GM23248 (cell line): ENCODE data around the gene TRAPPC12. TPM values are rescaled to one million over a fixed set of nuclear protein-coding genes. Genes with fewer than 3 reads are reported as not detected.

Source experiments
- DNase-seq: peaks from one replicate; pipeline ENCODE4 v3.0.0-alpha.2; 2015
- H2AFZ ChIP-seq: fragments of 200-600 bp; sonication (generic); 2 replicates; pipeline ENCODE4 v1.6.1; 2016; ENCODE audit warnings: antibody characterized with exemption
- H3F3A ChIP-seq: fragments of 200-600 bp; sonication (generic); 2 replicates; pipeline ENCODE4 v1.6.1; 2016; ENCODE audit warnings: mild to moderate bottlenecking, antibody characterized with exemption, mixed run types; ENCODE audit not compliant: insufficient read depth
- H3K27ac ChIP-seq: fragments of 200-600 bp; sonication (generic); 2 replicates; pipeline ENCODE4 v1.5.1; 2016; ENCODE audit warnings: mild to moderate bottlenecking
- H3K27me3 ChIP-seq: fragments of 200-600 bp; sonication (generic); replicated peaks from 2 replicates; pipeline ENCODE4 v1.6.1; 2016; ENCODE audit warnings: mild to moderate bottlenecking; ENCODE audit not compliant: insufficient read depth
- H3K36me3 ChIP-seq: fragments of 200-600 bp; sonication (generic); 2 replicates; pipeline ENCODE4 v1.6.1; 2016; ENCODE audit warnings: low read depth, mild to moderate bottlenecking
- H3K4me1 ChIP-seq: fragments of 200-600 bp; sonication (generic); 2 replicates; pipeline ENCODE4 v1.6.1; 2016; ENCODE audit warnings: mild to moderate bottlenecking; ENCODE audit not compliant: insufficient read depth
- H3K4me2 ChIP-seq: fragments of 200-600 bp; sonication (generic); one replicate; pipeline ENCODE4 v1.6.1; 2016; ENCODE audit warnings: mild to moderate bottlenecking; ENCODE audit not compliant: unreplicated experiment
- H3K4me3 ChIP-seq: fragments of 200-600 bp; sonication (generic); 2 replicates; pipeline ENCODE4 v1.5.1; 2016; ENCODE audit warnings: mild to moderate bottlenecking
- H3K79me2 ChIP-seq: fragments of 200-600 bp; sonication (generic); 2 replicates; pipeline ENCODE4 v1.6.1; 2016; ENCODE audit warnings: mild to moderate bottlenecking; ENCODE audit not compliant: insufficient read depth
- H3K9ac ChIP-seq: fragments of 200-600 bp; sonication (generic); 2 replicates; pipeline ENCODE4 v1.6.1; 2016; ENCODE audit warnings: mild to moderate bottlenecking
- H3K9me2 ChIP-seq: fragments of 200-600 bp; sonication (generic); 2 replicates; pipeline ENCODE4 v1.6.1; 2016; ENCODE audit warnings: mixed run types, mild to moderate bottlenecking, moderate library complexity; ENCODE audit not compliant: insufficient read depth
- H3K9me3 ChIP-seq: fragments of 200-600 bp; sonication (generic); one replicate; pipeline ENCODE4 v1.6.1; 2017; ENCODE audit warnings: low read depth
- H4K20me1 ChIP-seq: fragments of 200-600 bp; sonication (generic); 2 replicates; pipeline ENCODE4 v1.6.0; 2016; ENCODE audit not compliant: insufficient read depth
- EZH2 ChIP-seq: fragments of 200-600 bp; sonication (generic); IDR thresholded peaks from 2 replicates; pipeline ENCODE4 v1.6.1; 2018; ENCODE audit warnings: antibody characterized with exemption, mild to moderate bottlenecking; ENCODE audit not compliant: insufficient read depth, poor library complexity, severe bottlenecking
- EZH2phosphoT487 ChIP-seq: fragments of 200-600 bp; sonication (generic); IDR thresholded peaks from 2 replicates; pipeline ENCODE4 v1.6.1; 2018; ENCODE audit warnings: antibody characterized with exemption, moderate library complexity, mild to moderate bottlenecking, low read depth; ENCODE audit not compliant: insufficient read depth
- WGBS, 2 experiments: methylation state at CpG; one replicate each; pipeline ENCODE4 v1.1.6; 2015 to 2017; ENCODE audit warnings: low lambda C conversion rate in 2 of 2, low coverage in 1 of 2; ENCODE audit errors: missing lambda C conversion rate in 2 of 2; 5-methylcytosine and 5-hydroxymethylcytosine counted together
- in situ Hi-C: fragments of 300-500 bp; cut with MboI; formaldehyde crosslinking; loops from 2 replicates; pipeline ENCODE4 v1.15.0; 2020
- polyA plus RNA-seq: library from polyadenylated mRNA; unstranded; fragments of >200 nt; fragmentation: Nextera tagmentation; extraction: Ambion mirVana; gene quantifications from 2 replicates; pipeline ENCODE4 v1.2.1, GENCODE V29; 2016
- total RNA-seq: library from RNA; depleted of rRNA; stranded (reverse); fragments of >200 nt; shearing (Covaris generic); gene quantifications from 2 replicates; pipeline ENCODE4 v1.2.3, GENCODE V29; 2014; rRNA removed

Gene TRAPPC12
- total and polyA plus RNA-seq, 2 experiments from 2014 or later = 29.3 to 48.1 TPM

DNA sequence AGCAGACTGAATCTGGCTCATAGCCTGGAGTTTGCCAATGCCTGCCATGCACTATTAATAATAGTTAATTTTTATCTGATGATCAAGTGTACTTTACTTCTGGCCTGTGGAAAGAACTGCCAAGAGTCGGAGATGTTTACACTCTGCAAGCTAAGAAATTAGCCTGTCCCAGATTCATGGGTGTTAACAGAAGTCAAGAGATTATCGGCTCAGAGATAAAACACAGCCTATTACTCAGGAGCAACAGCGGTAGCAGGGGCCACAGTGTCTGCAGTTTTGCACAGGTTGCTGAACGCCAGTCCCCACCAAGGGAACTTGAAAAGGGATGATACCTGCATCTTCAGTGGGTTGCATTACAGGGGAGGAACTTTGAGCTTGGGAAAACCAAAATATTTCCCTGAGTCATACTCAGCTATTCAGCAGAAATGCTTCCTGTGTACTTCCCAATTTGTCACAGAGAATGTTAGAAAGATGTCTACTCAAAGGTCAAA, 144.1 kb downstream of the TRAPPC12 start:
- peak overlapping the region; percentile 56 for H2AFZ ChIP-seq

GRCh38 chr2:3526871-3527270, 147.4 kb downstream of the TRAPPC12 start:
- no peak overlapping the region for H3K4me3 ChIP-seq
- no peak overlapping the region for H2AFZ ChIP-seq
- no peaks in the 10 kb centered on the region for H4K20me1 ChIP-seq
- in situ Hi-C loops = no loop called here
- H3K79me2 ChIP-seq = no peaks in the 10 kb centered on the region
- no peaks in the 10 kb centered on the region for H3K9me3 ChIP-seq
- TF ChIP-seq EZH2phosphoT487 (no peak), EZH2 (no peak)
- 86 to 91% methylated on average over 17 to 22 of the region's 22 CpGs for WGBS, 2 experiments
- no peak for DNase-seq
- H3K27me3 ChIP-seq = no peaks in the 10 kb centered on the region
- H3F3A ChIP-seq = peaks cover 3% of the 10 kb centered on the region
- no peak overlapping the region for H3K9ac ChIP-seq
- no peak overlapping the region for H3K4me2 ChIP-seq
- no peaks in the 10 kb centered on the region for H3K9me2 ChIP-seq
- no peaks in the 10 kb centered on the region for H3K36me3 ChIP-seq
- H3K4me1 ChIP-seq = peaks cover 13% of the 10 kb centered on the region
- H3K27ac ChIP-seq = no peak overlapping the region

More for the DNA sequence above, 144.1 kb downstream of the TRAPPC12 start:
- in situ Hi-C loops = no loop called here
- H3K9me3 ChIP-seq = no peaks in the 10 kb centered on the region
- H3K4me3 ChIP-seq = no peak overlapping the region
- H3K9me2 ChIP-seq = no peaks in the 10 kb centered on the region
- peaks cover 13% of the 10 kb centered on the region for H3K4me1 ChIP-seq
- H3K79me2 ChIP-seq = peaks cover under 1% of the 10 kb centered on the region
- H3K4me2 ChIP-seq = peak overlapping the region; percentile 41
- no peaks in the 10 kb centered on the region for H3K36me3 ChIP-seq
- WGBS, 2 experiments = 84 to 85% methylated on average over 4 of the region's 4 CpGs
- 0 out of 2 replicates have a peak overlapping the region, but pooled peaks have one; percentile 22 for H3K27ac ChIP-seq
- no peaks in the 10 kb centered on the region for H3K27me3 ChIP-seq
- no peak overlapping the region for H3K9ac ChIP-seq
- peaks cover 3% of the 10 kb centered on the region for H3F3A ChIP-seq
- TF ChIP-seq EZH2 = no peak
- H4K20me1 ChIP-seq = no peaks in the 10 kb centered on the region
- DNase-seq = peak; percentile 64

DNA sequence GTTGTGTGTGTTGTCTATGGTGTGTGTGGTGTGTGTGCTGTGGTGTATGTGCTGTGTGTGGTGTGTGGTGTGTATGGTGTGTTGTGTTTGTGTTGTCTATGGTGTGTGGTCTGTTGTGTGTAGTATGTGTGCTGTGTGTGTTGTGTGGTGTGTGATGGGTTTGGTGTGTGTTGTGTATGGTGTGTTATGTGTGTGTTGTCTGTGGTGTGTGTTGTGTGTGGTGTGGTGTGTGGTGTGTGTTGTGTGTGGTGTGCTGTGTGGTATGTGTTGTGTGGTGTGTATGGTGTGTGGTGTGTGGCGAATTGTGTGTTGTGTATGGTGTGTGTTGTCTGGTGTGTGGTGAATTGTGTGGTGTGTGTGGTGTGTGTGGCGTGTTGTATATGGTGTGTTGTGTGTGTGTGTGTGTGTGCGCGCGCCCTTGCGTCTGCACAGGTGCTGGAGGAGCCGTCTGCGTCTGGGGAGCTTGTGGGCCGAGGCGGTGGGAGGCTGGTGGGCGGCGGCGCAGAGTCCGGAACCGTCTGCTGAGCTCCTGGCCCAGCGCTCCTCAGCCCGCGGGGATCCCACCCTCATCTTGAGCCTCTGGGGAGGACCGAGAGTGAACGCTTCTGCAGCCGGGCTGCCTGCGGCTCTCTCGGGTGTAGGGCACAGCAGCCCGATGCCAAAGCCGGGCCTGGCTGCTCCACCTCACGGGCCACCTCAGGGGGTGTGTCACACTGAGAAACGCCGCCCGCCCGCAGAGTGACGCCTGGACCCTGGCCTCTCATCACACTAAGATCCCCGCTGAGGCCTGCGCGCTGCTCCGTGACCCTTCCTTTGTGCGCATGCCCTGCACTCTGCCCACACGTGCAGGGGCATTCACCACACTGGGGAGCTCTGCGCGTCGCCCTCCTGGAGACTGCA, 148.6 kb downstream of the TRAPPC12 start:
- H3K27ac ChIP-seq = no peak overlapping the region
- H2AFZ ChIP-seq = no peak overlapping the region
- in situ Hi-C loops = no loop called here

More for the DNA sequence above, 148.6 kb downstream of the TRAPPC12 start:
- H3K79me2 ChIP-seq = no peaks in the 10 kb centered on the region
- DNase-seq = no peak
- no peaks in the 10 kb centered on the region for H3K9me3 ChIP-seq
- H4K20me1 ChIP-seq = no peaks in the 10 kb centered on the region
- H3K9me2 ChIP-seq = no peaks in the 10 kb centered on the region
- 87 to 89% methylated on average over 23 to 36 of the region's 40 CpGs for WGBS, 2 experiments
- no peaks in the 10 kb centered on the region for H3K27me3 ChIP-seq
- H3K4me1 ChIP-seq = peaks cover 11% of the 10 kb centered on the region
- H3K4me3 ChIP-seq = no peak overlapping the region
- H3K4me2 ChIP-seq = no peak overlapping the region
- no peak for TF ChIP-seq EZH2
- H3K9ac ChIP-seq = no peak overlapping the region
- H3F3A ChIP-seq = peaks cover 3% of the 10 kb centered on the region
- H3K36me3 ChIP-seq = no peaks in the 10 kb centered on the region

Other genes starting within 250 kb of the TRAPPC12 start
- gene EIPR1, start 1.9 kb upstream of the TRAPPC12 start, total RNA-seq = 46.5 and 50.2 TPM in 2 replicates
- 20.2 and 22.7 TPM in 2 replicates for gene EIPR1, start 1.9 kb upstream of the TRAPPC12 start, polyA plus RNA-seq
- 68.4 and 77.7 TPM in 2 replicates for gene ADI1, start 139.8 kb downstream of the TRAPPC12 start, total RNA-seq
- 140 and 149 TPM in 2 replicates for gene ADI1, start 139.8 kb downstream of the TRAPPC12 start, polyA plus RNA-seq
- gene RNASEH1, start 178.6 kb downstream of the TRAPPC12 start, total RNA-seq = 34.0 and 37.4 TPM in 2 replicates
- gene RNASEH1, start 178.6 kb downstream of the TRAPPC12 start, polyA plus RNA-seq = 52.4 and 55.2 TPM in 2 replicates
- 1,557 and 2,019 TPM in 2 replicates for gene RPS7, start 195.6 kb downstream of the TRAPPC12 start, total RNA-seq
- 602 and 629 TPM in 2 replicates for gene RPS7, start 195.6 kb downstream of the TRAPPC12 start, polyA plus RNA-seq
- not detected in 2 replicates for gene COLEC11, start 215.4 kb downstream of the TRAPPC12 start, total RNA-seq
- not detected in 2 replicates for gene COLEC11, start 215.4 kb downstream of the TRAPPC12 start, polyA plus RNA-seq